WTC11 (cell line): ENCODE data around the gene ASIC3. TPM values are rescaled to one million over a fixed set of nuclear protein-coding genes. Genes with fewer than 3 reads are reported as not detected.
A peak's percentile ranks its signal among the peaks of the same experiment; 100 is the strongest.

Experiments
- ATAC-seq: fragments of 200-7000 bp; cut with Tn5 transposase; 2 replicates; pipeline ENCODE4 v1.10.0; 2021; ENCODE audit warnings: mild to moderate bottlenecking, moderate library complexity
- CTCF ChIA-PET: fragments of 300-600 bp; sonication (Branson Sonifier 250); formaldehyde crosslinking; loops from one replicate; lab custom pipeline; 2021; ENCODE audit warnings: antibody characterized with exemption; lab: Charles Lee
- POLR2A ChIA-PET: fragments of 350-600 bp; sonication (Branson Sonifier 250); formaldehyde crosslinking; loops from one replicate; lab custom pipeline; 2021; ENCODE audit warnings: antibody characterized with exemption; lab: Charles Lee
- DNase-seq: peaks from one replicate; pipeline ENCODE4 v3.0.0; 2021; ENCODE audit warnings: low spot score
- H3K27ac Mint-ChIP-seq: 2 replicates; pipeline ENCODE4 v1.8.0; 2021; ENCODE audit warnings: mixed read lengths
- H3K27me3 Mint-ChIP-seq: 2 replicates; pipeline ENCODE4 v1.8.0; 2021; ENCODE audit warnings: low read depth, mild to moderate bottlenecking, moderate library complexity, mixed read lengths
- H3K36me3 Mint-ChIP-seq: 2 replicates; pipeline ENCODE4 v1.8.0; 2021; ENCODE audit warnings: mixed read lengths
- H3K4me1 Mint-ChIP-seq: 2 replicates; pipeline ENCODE4 v1.8.0; 2022; ENCODE audit warnings: mixed read lengths
- H3K4me3 Mint-ChIP-seq: 2 replicates; pipeline ENCODE4 v1.8.0; 2021; ENCODE audit warnings: mild to moderate bottlenecking, moderate library complexity, mixed read lengths
- H3K9me3 Mint-ChIP-seq: 2 replicates; pipeline ENCODE4 v1.8.0; 2021; ENCODE audit warnings: mixed read lengths
- AFF4 ChIP-seq: sonication (generic); formaldehyde crosslinking; IDR thresholded peaks from 2 replicates; pipeline ENCODE4 v1.8.1; 2023; ENCODE audit warnings: mild to moderate bottlenecking, missing genetic modification reagents, borderline replicate concordance
- CREB1 ChIP-seq: sonication (generic); formaldehyde crosslinking; IDR thresholded peaks from 2 replicates; pipeline ENCODE4 v1.8.0; 2023; ENCODE audit warnings: mild to moderate bottlenecking, missing genetic modification reagents
- E2F1 ChIP-seq: sonication (generic); formaldehyde crosslinking; IDR thresholded peaks from 2 replicates; pipeline ENCODE4 v1.8.0; 2022; ENCODE audit warnings: mild to moderate bottlenecking, missing genetic modification reagents
- ESRRA ChIP-seq: sonication (generic); formaldehyde crosslinking; IDR thresholded peaks from 2 replicates; pipeline ENCODE4 v1.8.1; 2022; ENCODE audit warnings: mild to moderate bottlenecking, missing genetic modification reagents, borderline replicate concordance
- FOXJ3 ChIP-seq: sonication (generic); formaldehyde crosslinking; IDR thresholded peaks from 2 replicates; pipeline ENCODE4 v1.9.0; 2021; ENCODE audit warnings: missing genetic modification reagents, mild to moderate bottlenecking, borderline replicate concordance
- GABPB1 ChIP-seq: sonication (generic); formaldehyde crosslinking; IDR thresholded peaks from 2 replicates; pipeline ENCODE4 v1.8.1; 2023; ENCODE audit warnings: mild to moderate bottlenecking, missing genetic modification reagents
- GRHL2 ChIP-seq: fragments of 250-450 bp; sonication (Bioruptor Pico); IDR thresholded peaks from 2 replicates; pipeline ENCODE4 v1.8.0; 2022; ENCODE audit warnings: mild to moderate bottlenecking, moderate library complexity; ENCODE audit not compliant: insufficient replicate concordance, severe bottlenecking
- GTF2I ChIP-seq: fragments of 250-450 bp; sonication (Bioruptor Pico); conservative IDR thresholded peaks from 2 replicates; pipeline ENCODE4 v1.4.0; 2021; ENCODE audit warnings: mild to moderate bottlenecking
- MAX ChIP-seq: sonication (generic); formaldehyde crosslinking; IDR thresholded peaks from 2 replicates; pipeline ENCODE4 v1.8.0; 2022; ENCODE audit warnings: mild to moderate bottlenecking, missing genetic modification reagents
- NFATC4 ChIP-seq: fragments of 250-450 bp; sonication (Bioruptor Pico); IDR thresholded peaks from 2 replicates; pipeline ENCODE4 v1.9.0; 2021; ENCODE audit warnings: mild to moderate bottlenecking
- SP1 ChIP-seq: sonication (generic); formaldehyde crosslinking; conservative IDR thresholded peaks from 2 replicates; pipeline ENCODE4 v1.8.1; 2022; ENCODE audit warnings: missing genetic modification reagents
- TEAD1 ChIP-seq: sonication (generic); formaldehyde crosslinking; IDR thresholded peaks from 2 replicates; pipeline ENCODE4 v1.8.0; 2022; ENCODE audit warnings: mild to moderate bottlenecking, missing genetic modification reagents
- USF2 ChIP-seq: sonication (generic); formaldehyde crosslinking; IDR thresholded peaks from 2 replicates; pipeline ENCODE4 v1.8.1; 2023; ENCODE audit warnings: mild to moderate bottlenecking, missing genetic modification reagents, moderate library complexity
- total RNA-seq: library from RNA; stranded (reverse); gene quantifications from 3 replicates; pipeline ENCODE4 v1.2.3, GENCODE V29; 2021
- TF ChIP-seq, protein P1 (sequence below): sonication (generic); formaldehyde crosslinking; conservative IDR thresholded peaks from 2 replicates; pipeline ENCODE4 v1.8.1; 2022; ENCODE audit warnings: mild to moderate bottlenecking, missing genetic modification reagents
- TF ChIP-seq, protein P2 (sequence below): fragments of 200-600 bp; IDR thresholded peaks from 2 replicates; pipeline ENCODE4 v1.8.0; 2022; ENCODE audit warnings: antibody characterized with exemption
- TF ChIP-seq, protein P3 (sequence below): sonication (generic); formaldehyde crosslinking; IDR thresholded peaks from 2 replicates; pipeline ENCODE4 v1.8.0; 2023; ENCODE audit warnings: mild to moderate bottlenecking, missing genetic modification reagents
- TF ChIP-seq, protein P4 (sequence below): sonication (generic); formaldehyde crosslinking; IDR thresholded peaks from 2 replicates; pipeline ENCODE4 v1.8.1; 2022; ENCODE audit warnings: mild to moderate bottlenecking, moderate library complexity, missing genetic modification reagents
- TF ChIP-seq, protein P5 (sequence below): sonication (generic); formaldehyde crosslinking; IDR thresholded peaks from 2 replicates; pipeline ENCODE4 v1.8.1; 2023; ENCODE audit warnings: mild to moderate bottlenecking, missing genetic modification reagents
- TF ChIP-seq, protein P6 (sequence below): sonication (generic); formaldehyde crosslinking; IDR thresholded peaks from 2 replicates; pipeline ENCODE4 v1.8.1; 2022; ENCODE audit warnings: low read depth, mild to moderate bottlenecking, moderate library complexity, missing genetic modification reagents, borderline replicate concordance

The ASIC3 gene
- total RNA-seq, 1 experiment from 2014 or later, result 5.5 TPM

DNA sequence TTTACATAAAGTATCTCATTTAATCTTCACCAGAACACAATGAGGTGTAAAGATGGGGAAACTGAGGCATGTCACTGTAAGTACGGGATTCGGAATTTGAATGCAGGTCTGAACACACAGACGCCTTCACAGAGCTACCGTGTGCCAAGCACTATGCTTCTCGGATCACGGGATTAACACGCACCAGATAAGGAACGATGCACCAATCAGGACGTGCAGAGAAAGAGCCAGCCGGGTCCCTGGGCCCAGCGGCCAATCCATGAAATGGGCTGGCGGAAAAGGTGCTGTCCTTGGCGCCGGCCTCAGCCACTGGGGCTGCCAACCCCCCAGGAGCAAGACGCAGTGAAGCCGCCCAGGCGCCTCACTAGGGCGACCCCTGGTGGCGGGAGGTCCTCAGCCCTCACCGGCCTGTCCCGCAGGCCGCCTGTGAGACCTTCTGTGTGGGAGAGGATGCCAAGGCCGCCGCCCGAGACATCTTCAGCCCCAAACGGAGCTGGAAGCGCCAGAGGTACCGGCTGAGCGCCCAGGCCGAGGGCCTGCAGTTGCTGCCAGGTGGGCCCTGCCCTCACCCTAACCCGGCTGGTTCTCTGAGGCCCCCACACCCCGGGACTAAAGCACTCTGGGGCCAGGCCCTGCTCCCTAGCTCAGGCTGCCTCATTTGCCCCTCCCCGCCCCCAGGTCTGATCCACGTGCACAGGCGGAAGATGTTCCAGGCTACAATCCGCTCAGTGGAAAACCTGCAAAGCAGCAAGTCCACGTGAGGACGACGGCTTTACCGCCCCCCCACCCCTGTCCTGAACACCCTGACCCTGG, 39.6 kb upstream of the ASIC3 start:
- Mint-ChIP-seq H3K9me3 (no peaks in the 10 kb centered on the region), H3K27me3 (peaks cover 13% of the 10 kb centered on the region), H3K36me3 (no peaks in the 10 kb centered on the region), H3K4me1 (peaks cover 32% of the 10 kb centered on the region), H3K4me3 (peak overlapping the region; percentile 40), H3K27ac (no peak overlapping the region; the same call in 1 of the 2 replicates)
- DNase-seq, result peak; percentile 95
- peak; percentile 68 for ATAC-seq
- CTCF ChIA-PET, result interaction anchor here (0.6 to 6.6 kb wide), 43 partner anchors 10 to 248 kb away, joined by 3 to 112 read pairs (median 7); partner anchors contain the start of genes ABCB8, ABCF2, AGAP3 and CDK5
- POLR2A ChIA-PET, result interaction anchor here (0.6 kb wide), 1 partner anchor 90 kb away, joined by 3 read pairs; no protein-coding TSS in a partner anchor
- TF ChIP-seq FOXJ3 (CRISPR knock-in tag) (no peak), GTF2I (CRISPR knock-in tag) (peak; percentile 83), NFATC4 (CRISPR knock-in tag) (no peak), GRHL2 (CRISPR knock-in tag) (no peak), AFF4 (CRISPR knock-in tag) (no peak), SP1 (CRISPR knock-in tag) (peak; percentile 74), MAX (CRISPR knock-in tag) (0 out of 2 replicates have a peak, but pooled peaks have one; percentile 53), TEAD1 (CRISPR knock-in tag) (no peak), GABPB1 (CRISPR knock-in tag) (no peak), CREB1 (CRISPR knock-in tag) (no peak), USF2 (CRISPR knock-in tag) (no peak), ESRRA (no peak), E2F1 (CRISPR knock-in tag) (no peak)
- TF ChIP-seq, protein P1, sequence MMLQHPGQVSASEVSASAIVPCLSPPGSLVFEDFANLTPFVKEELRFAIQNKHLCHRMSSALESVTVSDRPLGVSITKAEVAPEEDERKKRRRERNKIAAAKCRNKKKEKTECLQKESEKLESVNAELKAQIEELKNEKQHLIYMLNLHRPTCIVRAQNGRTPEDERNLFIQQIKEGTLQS (CRISPR knock-in tag), result no peak
- TF ChIP-seq, protein P2, sequence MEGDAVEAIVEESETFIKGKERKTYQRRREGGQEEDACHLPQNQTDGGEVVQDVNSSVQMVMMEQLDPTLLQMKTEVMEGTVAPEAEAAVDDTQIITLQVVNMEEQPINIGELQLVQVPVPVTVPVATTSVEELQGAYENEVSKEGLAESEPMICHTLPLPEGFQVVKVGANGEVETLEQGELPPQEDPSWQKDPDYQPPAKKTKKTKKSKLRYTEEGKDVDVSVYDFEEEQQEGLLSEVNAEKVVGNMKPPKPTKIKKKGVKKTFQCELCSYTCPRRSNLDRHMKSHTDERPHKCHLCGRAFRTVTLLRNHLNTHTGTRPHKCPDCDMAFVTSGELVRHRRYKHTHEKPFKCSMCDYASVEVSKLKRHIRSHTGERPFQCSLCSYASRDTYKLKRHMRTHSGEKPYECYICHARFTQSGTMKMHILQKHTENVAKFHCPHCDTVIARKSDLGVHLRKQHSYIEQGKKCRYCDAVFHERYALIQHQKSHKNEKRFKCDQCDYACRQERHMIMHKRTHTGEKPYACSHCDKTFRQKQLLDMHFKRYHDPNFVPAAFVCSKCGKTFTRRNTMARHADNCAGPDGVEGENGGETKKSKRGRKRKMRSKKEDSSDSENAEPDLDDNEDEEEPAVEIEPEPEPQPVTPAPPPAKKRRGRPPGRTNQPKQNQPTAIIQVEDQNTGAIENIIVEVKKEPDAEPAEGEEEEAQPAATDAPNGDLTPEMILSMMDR, result peak; percentile 86
- TF ChIP-seq, protein P3, sequence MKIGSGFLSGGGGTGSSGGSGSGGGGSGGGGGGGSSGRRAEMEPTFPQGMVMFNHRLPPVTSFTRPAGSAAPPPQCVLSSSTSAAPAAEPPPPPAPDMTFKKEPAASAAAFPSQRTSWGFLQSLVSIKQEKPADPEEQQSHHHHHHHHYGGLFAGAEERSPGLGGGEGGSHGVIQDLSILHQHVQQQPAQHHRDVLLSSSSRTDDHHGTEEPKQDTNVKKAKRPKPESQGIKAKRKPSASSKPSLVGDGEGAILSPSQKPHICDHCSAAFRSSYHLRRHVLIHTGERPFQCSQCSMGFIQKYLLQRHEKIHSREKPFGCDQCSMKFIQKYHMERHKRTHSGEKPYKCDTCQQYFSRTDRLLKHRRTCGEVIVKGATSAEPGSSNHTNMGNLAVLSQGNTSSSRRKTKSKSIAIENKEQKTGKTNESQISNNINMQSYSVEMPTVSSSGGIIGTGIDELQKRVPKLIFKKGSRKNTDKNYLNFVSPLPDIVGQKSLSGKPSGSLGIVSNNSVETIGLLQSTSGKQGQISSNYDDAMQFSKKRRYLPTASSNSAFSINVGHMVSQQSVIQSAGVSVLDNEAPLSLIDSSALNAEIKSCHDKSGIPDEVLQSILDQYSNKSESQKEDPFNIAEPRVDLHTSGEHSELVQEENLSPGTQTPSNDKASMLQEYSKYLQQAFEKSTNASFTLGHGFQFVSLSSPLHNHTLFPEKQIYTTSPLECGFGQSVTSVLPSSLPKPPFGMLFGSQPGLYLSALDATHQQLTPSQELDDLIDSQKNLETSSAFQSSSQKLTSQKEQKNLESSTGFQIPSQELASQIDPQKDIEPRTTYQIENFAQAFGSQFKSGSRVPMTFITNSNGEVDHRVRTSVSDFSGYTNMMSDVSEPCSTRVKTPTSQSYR, result peak; percentile 65; the same call in 1 of the 2 replicates
- TF ChIP-seq, protein P4, sequence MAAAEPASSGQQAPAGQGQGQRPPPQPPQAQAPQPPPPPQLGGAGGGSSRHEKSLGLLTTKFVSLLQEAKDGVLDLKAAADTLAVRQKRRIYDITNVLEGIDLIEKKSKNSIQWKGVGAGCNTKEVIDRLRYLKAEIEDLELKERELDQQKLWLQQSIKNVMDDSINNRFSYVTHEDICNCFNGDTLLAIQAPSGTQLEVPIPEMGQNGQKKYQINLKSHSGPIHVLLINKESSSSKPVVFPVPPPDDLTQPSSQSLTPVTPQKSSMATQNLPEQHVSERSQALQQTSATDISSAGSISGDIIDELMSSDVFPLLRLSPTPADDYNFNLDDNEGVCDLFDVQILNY, result 0 out of 2 replicates have a peak, but pooled peaks have one; percentile 36
- TF ChIP-seq, protein P5, sequence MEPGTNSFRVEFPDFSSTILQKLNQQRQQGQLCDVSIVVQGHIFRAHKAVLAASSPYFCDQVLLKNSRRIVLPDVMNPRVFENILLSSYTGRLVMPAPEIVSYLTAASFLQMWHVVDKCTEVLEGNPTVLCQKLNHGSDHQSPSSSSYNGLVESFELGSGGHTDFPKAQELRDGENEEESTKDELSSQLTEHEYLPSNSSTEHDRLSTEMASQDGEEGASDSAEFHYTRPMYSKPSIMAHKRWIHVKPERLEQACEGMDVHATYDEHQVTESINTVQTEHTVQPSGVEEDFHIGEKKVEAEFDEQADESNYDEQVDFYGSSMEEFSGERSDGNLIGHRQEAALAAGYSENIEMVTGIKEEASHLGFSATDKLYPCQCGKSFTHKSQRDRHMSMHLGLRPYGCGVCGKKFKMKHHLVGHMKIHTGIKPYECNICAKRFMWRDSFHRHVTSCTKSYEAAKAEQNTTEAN (CRISPR knock-in tag), result peak; percentile 86
- TF ChIP-seq, protein P6, sequence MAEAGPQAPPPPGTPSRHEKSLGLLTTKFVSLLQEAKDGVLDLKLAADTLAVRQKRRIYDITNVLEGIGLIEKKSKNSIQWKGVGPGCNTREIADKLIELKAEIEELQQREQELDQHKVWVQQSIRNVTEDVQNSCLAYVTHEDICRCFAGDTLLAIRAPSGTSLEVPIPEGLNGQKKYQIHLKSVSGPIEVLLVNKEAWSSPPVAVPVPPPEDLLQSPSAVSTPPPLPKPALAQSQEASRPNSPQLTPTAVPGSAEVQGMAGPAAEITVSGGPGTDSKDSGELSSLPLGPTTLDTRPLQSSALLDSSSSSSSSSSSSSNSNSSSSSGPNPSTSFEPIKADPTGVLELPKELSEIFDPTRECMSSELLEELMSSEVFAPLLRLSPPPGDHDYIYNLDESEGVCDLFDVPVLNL (CRISPR knock-in tag), result 0 out of 2 replicates have a peak, but pooled peaks have one; percentile 31
